Measurements from ENCODE around the gene RAB3IP. TPM values are rescaled to one million over a fixed set of nuclear protein-coding genes. Genes with fewer than 3 reads are reported as not detected.

The RAB3IP gene
- total RNA-seq, 6 donors from 2014 or later: 24.1 to 99.5 (median 34.2) TPM

DNA sequence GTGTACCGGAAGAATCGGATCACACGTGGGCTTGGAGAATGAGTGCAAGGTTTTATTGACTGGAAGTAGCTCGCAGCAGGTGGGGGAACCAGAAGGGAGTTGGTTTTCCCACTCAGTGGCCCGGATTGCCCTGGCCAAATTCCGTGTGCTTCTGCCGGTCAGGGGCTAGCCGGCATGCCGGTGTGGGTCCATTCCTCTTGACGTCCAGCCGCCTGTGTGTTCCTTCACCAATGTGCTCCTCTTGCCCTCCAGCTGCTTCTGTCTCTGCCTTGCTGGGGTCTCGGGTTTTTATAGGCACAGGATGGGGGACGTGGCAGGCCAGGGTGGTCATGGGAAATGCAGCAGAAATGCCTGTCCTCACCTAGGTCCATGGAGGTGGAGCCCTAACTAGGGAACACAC lies 97.4 kb downstream of the RAB3IP start:
- no peaks in the 10 kb centered on the region for H3K36me3 ChIP-seq
- no peaks in the 10 kb centered on the region for H3K9me3 ChIP-seq
- TF ChIP-seq EP300 (IDR thresholded peaks at IDR 0.05) (no peak), POLR2A (IDR thresholded peaks at IDR 0.05) (no peak), POLR2AphosphoS5 (IDR thresholded peaks at IDR 0.05) (no peak)
- TF ChIP-seq, protein P1, sequence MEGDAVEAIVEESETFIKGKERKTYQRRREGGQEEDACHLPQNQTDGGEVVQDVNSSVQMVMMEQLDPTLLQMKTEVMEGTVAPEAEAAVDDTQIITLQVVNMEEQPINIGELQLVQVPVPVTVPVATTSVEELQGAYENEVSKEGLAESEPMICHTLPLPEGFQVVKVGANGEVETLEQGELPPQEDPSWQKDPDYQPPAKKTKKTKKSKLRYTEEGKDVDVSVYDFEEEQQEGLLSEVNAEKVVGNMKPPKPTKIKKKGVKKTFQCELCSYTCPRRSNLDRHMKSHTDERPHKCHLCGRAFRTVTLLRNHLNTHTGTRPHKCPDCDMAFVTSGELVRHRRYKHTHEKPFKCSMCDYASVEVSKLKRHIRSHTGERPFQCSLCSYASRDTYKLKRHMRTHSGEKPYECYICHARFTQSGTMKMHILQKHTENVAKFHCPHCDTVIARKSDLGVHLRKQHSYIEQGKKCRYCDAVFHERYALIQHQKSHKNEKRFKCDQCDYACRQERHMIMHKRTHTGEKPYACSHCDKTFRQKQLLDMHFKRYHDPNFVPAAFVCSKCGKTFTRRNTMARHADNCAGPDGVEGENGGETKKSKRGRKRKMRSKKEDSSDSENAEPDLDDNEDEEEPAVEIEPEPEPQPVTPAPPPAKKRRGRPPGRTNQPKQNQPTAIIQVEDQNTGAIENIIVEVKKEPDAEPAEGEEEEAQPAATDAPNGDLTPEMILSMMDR (IDR thresholded peaks at IDR 0.05): no peak
- H3K27me3 ChIP-seq: no peaks in the 10 kb centered on the region
- peak in 1 of 2 donors; percentile 21 for DNase-seq
- peaks cover 0 to 31% (median 7%) of the 10 kb centered on the region in 4 donors for H3K4me1 ChIP-seq
- no peak for ATAC-seq (ENCODE audit: low FRiP score in 2 of 2)
- peak overlapping the region in 1 of 4 donors; percentile 22 for H3K27ac ChIP-seq
- H3K4me3 ChIP-seq: no peak overlapping the region
- 91 to 97% methylated on average over 13 of the region's 13 CpGs for WGBS, 2 donors

DNA sequence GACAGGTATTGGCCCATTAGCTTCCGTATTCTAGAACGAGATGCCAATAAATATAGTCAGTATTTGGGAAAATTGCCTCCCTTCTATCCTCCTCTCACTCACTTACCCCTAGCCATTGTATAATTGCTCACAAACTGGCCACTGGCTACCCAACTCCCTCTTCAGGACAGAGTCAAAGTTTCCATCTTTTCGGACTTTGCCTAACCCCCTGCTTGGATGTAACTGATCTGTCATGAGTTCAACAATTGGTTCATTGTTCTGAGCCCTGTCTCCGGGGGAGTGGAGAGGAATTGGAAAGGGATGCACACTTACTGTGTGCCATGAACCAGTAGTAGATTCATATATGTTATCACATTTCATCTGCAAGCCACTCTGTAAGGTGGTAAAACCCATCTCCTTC lies 98.5 kb downstream of the RAB3IP start:
- Histone ChIP-seq H3K4me1 (peaks cover 0 to 31% (median 7%) of the 10 kb centered on the region in 4 donors), H3K36me3 (no peaks in the 10 kb centered on the region), H3K27ac (peak overlapping the region in 2 of 4 donors; percentile 61 to 67), H3K9me3 (no peaks in the 10 kb centered on the region), H3K4me3 (no peak overlapping the region), H3K27me3 (no peaks in the 10 kb centered on the region)
- DNase-seq (no peak), ATAC-seq (ENCODE audit: low FRiP score in 2 of 2) (no peak)
- whole genome bisulfite sequencing, 2 donors: 85% methylated on average over 4 of the region's 4 CpGs
- TF ChIP-seq POLR2A (IDR thresholded peaks at IDR 0.05): no peak
- TF ChIP-seq POLR2AphosphoS5 (IDR thresholded peaks at IDR 0.05): no peak
- TF ChIP-seq, protein P1 (IDR thresholded peaks at IDR 0.05): no peak
- TF ChIP-seq EP300 (IDR thresholded peaks at IDR 0.05): no peak

DNA sequence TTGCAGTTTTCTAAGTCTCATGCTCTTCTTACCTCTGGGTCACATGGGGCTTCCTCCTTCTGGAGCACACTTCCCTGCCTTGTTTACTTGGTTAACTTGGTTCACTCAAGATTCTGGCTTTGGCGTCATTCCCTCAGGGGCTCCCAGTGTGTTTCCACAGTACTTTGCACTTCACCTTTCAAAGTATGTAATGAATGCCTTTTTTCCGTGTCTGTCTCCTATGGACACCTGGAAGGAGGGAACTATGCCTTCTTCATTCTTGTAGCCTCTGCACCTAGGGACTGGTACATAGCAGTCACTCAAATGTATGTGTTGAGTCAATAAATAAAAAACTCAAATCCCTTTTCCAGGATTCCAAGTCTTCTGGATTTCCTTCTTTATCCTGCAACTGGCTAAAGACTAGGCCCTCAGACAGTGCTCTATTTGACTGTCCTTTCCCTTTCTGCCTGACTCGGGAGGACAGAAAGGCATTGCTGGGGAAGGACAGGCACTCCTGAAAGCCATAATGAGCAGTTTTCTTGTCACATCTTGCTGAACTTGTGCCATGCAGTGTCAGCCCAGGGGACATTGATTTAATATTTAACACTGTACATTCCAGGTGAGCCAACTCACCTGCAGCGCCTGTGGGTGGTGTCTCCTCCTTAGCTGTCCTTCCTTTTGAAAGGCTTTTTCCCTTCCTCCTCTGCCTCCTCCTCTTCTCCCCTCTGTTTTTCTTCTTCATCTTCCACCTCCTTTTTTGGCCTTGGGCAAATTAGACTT lies 99.2 kb downstream of the RAB3IP start:
- WGBS, 2 donors: 64 to 65% methylated on average over 4 of the region's 4 CpGs
- TF ChIP-seq POLR2AphosphoS5 (IDR thresholded peaks at IDR 0.05) (no peak), EP300 (IDR thresholded peaks at IDR 0.05) (no peak), POLR2A (IDR thresholded peaks at IDR 0.05) (no peak)
- TF ChIP-seq, protein P1 (IDR thresholded peaks at IDR 0.05): no peak

GRCh38 chr12:69840727-69841126 lies 102.1 kb downstream of the RAB3IP start:
- 38 to 51% methylated on average over 3 of the region's 3 CpGs for WGBS, 2 donors
- peaks cover 0 to 18% (median 3%) of the 10 kb centered on the region in 4 donors for H3K4me1 ChIP-seq
- ATAC-seq (ENCODE audit: low FRiP score in 2 of 2) (no peak), DNase-seq (no peak)
- no peak overlapping the region for H3K27ac ChIP-seq
- H3K36me3 ChIP-seq: no peaks in the 10 kb centered on the region
- TF ChIP-seq POLR2AphosphoS5 (IDR thresholded peaks at IDR 0.05) (no peak), POLR2A (IDR thresholded peaks at IDR 0.05) (no peak), EP300 (IDR thresholded peaks at IDR 0.05) (no peak)
- TF ChIP-seq, protein P1 (IDR thresholded peaks at IDR 0.05): no peak
- H3K9me3 ChIP-seq: no peaks in the 10 kb centered on the region
- no peaks in the 10 kb centered on the region for H3K27me3 ChIP-seq
- H3K4me3 ChIP-seq: no peak overlapping the region

More for the DNA sequence above, 99.2 kb downstream of the RAB3IP start:
- no peaks in the 10 kb centered on the region for H3K9me3 ChIP-seq
- peak overlapping the region in 2 of 4 donors; percentile 61 to 67 for H3K27ac ChIP-seq
- no peak overlapping the region for H3K4me3 ChIP-seq
- H3K36me3 ChIP-seq: no peaks in the 10 kb centered on the region
- ATAC-seq (ENCODE audit: low FRiP score in 2 of 2) (no peak), DNase-seq (peak in 1 of 2 donors; percentile 67)
- no peaks in the 10 kb centered on the region for H3K27me3 ChIP-seq
- peaks cover 0 to 31% (median 7%) of the 10 kb centered on the region in 4 donors for H3K4me1 ChIP-seq
